ENCODE data around the gene ANKRD10. TPM values are rescaled to one million over a fixed set of nuclear protein-coding genes. Genes with fewer than 3 reads are reported as not detected.

ANKRD10 gene
- total and polyA plus RNA-seq, 2 of the 8 experiments (the other 6 are each of a cell fraction or from before 2014, with no cell fraction given) = 146 to 218 TPM

DNA sequence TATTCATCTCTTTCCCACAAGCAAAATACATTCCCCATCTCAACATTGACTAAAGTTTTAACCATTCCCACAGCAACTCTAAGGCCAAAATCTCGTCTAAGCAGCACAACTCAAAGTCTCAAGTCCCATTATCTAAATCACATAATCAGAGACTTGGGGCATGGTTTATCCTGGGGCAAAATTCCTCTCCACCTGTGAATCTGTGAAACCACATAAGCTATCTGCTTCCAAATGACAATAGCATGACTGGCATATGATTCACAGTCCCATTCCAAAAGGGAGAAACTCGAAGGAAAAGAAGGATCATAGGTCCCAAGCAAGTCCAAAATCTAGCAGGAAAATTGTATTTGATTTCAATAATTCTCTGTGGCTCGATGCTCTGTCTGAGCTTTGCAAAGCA, 73.0 kb downstream of the ANKRD10 start:
- Histone ChIP-seq H2BK5ac (ENCODE audit: low read depth, low read length) (no peak overlapping the region), H3K4ac (replicated peaks; ENCODE audit: insufficient read length, low read depth, low read length) (no peak overlapping the region), H3K18ac (ENCODE audit: extremely low read depth, low read length) (no peak overlapping the region), H2AK5ac (ENCODE audit: low read depth, low read length) (no peak overlapping the region), H2BK12ac (ENCODE audit: low read depth, low read length) (no peak overlapping the region), H3K79me1 (ENCODE audit: low read depth, low read length) (no peaks in the 10 kb centered on the region), H3K56ac (replicated peaks; ENCODE audit: insufficient read length, low read depth, low read length) (no peak overlapping the region), H3K27me3 (replicated peaks in 1 of 4; ENCODE audit: control insufficient read depth in 3 of 4, extremely low read depth in 1 of 4, insufficient read depth in 3 of 4, low read length in 3 of 4) (no peaks in the 10 kb centered on the region), H2BK15ac (ENCODE audit: low read length) (no peak overlapping the region), H3K14ac (ENCODE audit: insufficient read length) (no peak overlapping the region), H3K4me1 (replicated peaks in 1 of 4; ENCODE audit: control insufficient read depth in 3 of 4, insufficient read depth in 4 of 4, low read length in 3 of 4) (no peaks in the 10 kb centered on the region), H3K27ac (ENCODE audit: low read depth, low read length) (no peak overlapping the region), H3K23ac (ENCODE audit: insufficient read length) (no peak overlapping the region), H2BK120ac (replicated peaks; ENCODE audit: low read depth, low read length) (no peak overlapping the region), H2BK20ac (ENCODE audit: low read length) (no peak overlapping the region), H3K4me3 (ENCODE audit: extremely low read depth in 1 of 4, insufficient read depth in 2 of 4, low read depth in 3 of 4, low read length in 4 of 4) (no peak overlapping the region), H3K9me3 (ENCODE audit: insufficient read depth in 2 of 2, low read depth in 1 of 2, low read length in 1 of 2) (no peaks in the 10 kb centered on the region), H2AFZ (ENCODE audit: low read length) (no peak overlapping the region), H3K4me2 (ENCODE audit: insufficient read depth in 1 of 2, low read depth in 2 of 2, low read length in 2 of 2) (no peak overlapping the region), H3K79me2 (ENCODE audit: control insufficient read depth in 1 of 2, insufficient read depth in 2 of 2, low read length in 2 of 2) (no peaks in the 10 kb centered on the region), H4K5ac (ENCODE audit: insufficient read length, low read depth, low read length) (no peak overlapping the region), H3K9ac (replicated peaks in 1 of 4; ENCODE audit: extremely low read depth in 1 of 4, low read depth in 3 of 4, low read length in 3 of 4) (no peak overlapping the region), H4K20me1 (replicated peaks in 1 of 2; ENCODE audit: control insufficient read depth in 1 of 2, insufficient read depth in 2 of 2, low read length in 2 of 2) (no peaks in the 10 kb centered on the region), H4K91ac (replicated peaks; ENCODE audit: insufficient read length, low read length) (no peak overlapping the region), H3K36me3 (ENCODE audit: control insufficient read depth in 2 of 4, insufficient read depth in 4 of 4, low read length in 3 of 4) (no peaks in the 10 kb centered on the region), H4K8ac (ENCODE audit: extremely low read depth, insufficient read depth, low read length) (no peak overlapping the region), H3K23me2 (ENCODE audit: low read depth, low read length) (no peaks in the 10 kb centered on the region; the same call in 1 of the 2 replicates)
- no peak for FAIRE-seq
- no peak for DNase-seq (ENCODE audit: low read depth in 1 of 2, low spot score in 2 of 2)
- ChIA-PET CTCF (ENCODE audit: partially characterized antibody) (interaction anchor here (0.7 to 1.9 kb wide), 2 partner anchors 158 to 1332 kb away, joined by 3 to 5 read pairs; no protein-coding TSS in a partner anchor), POLR2A (ENCODE audit: partially characterized antibody) (no interaction called here)
- 85% methylated on average over 3 of the region's 3 CpGs; no CpG with 5 or more reads in 1 of the 2 experiments for WGBS, 2 experiments (ENCODE audit: extremely low coverage in 1 of 2, insufficient coverage in 1 of 2, insufficient read length in 1 of 2, insufficient replicate concordance in 2 of 2, low coverage in 1 of 2, low lambda C conversion rate in 2 of 2, missing lambda C conversion rate in 1 of 2)
- TF ChIP-seq CBX8 (IDR thresholded peaks at IDR 0.05; ENCODE audit: borderline replicate concordance, low read depth, low read length) (no peak), KDM1A (IDR thresholded peaks at IDR 0.05; ENCODE audit: borderline replicate concordance, low read length) (no peak), POLR2AphosphoS5 (IDR thresholded peaks at IDR 0.05; ENCODE audit: low read depth, low read length) (no peak), CTBP2 (IDR thresholded peaks at IDR 0.05; ENCODE audit: borderline replicate concordance, insufficient read depth, insufficient read length, low read length) (no peak), SIN3A (conservative IDR thresholded peaks at IDR 0.05 in 1 of 2, IDR thresholded peaks at IDR 0.05 in 1 of 2; ENCODE audit: low read depth in 1 of 2, low read length in 2 of 2) (no peak), TEAD4 (IDR thresholded peaks at IDR 0.05; ENCODE audit: low read depth, low read length) (no peak), ZNF274 (IDR thresholded peaks at IDR 0.05; ENCODE audit: borderline replicate concordance, extremely low read depth, low read length) (no peak), BACH1 (IDR thresholded peaks at IDR 0.05; ENCODE audit: low read length) (no peak)
- TF ChIP-seq, protein P1, sequence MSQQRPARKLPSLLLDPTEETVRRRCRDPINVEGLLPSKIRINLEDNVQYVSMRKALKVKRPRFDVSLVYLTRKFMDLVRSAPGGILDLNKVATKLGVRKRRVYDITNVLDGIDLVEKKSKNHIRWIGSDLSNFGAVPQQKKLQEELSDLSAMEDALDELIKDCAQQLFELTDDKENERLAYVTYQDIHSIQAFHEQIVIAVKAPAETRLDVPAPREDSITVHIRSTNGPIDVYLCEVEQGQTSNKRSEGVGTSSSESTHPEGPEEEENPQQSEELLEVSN (IDR thresholded peaks at IDR 0.05) = no peak
- TF ChIP-seq, protein P2, sequence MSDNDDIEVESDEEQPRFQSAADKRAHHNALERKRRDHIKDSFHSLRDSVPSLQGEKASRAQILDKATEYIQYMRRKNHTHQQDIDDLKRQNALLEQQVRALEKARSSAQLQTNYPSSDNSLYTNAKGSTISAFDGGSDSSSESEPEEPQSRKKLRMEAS (IDR thresholded peaks at IDR 0.05) = no peak

Data from H1 (cell line).